ENCODE data around the gene MAN2B1.
"Not testable (repeated sequence)": the region's sequence is repeated elsewhere in the genome, so short reads cannot be mapped to it uniquely, and the experiment has no call there.

DNA sequence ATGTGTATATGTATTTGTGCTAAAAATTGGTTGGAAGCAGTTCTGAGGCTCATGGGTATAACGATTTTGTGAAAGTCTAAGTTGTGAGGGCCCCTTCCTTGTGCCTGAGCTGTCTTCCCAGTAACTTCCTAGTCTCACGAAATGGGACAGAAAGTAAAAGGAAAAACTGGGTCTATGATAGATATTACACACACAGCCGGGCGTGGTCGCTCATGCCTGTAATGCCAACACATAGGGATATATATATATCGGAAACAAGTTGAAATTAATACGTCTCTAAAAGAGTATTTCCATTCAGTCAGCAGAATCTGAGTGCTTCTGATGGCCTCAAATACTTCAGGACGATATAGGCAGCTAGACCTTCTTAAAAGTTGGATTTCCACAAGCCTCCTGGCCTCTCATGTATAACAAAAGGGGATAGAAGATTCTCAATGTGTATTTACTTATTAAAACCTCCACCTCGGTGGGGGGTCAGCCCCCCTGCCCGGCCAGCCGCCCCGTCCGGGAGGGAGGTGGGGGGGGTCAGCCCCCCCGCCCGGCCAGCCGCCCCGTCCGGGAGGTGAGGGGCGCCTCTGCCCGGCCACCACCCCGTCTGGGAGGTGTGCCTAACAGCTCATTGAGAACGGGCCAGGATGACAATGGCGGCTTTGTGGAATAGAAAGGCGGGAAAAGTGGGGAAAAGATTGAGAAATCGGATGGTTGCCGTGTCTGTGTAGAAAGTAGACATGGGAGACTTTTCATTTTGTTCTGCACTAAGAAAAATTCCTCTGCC lies 45.1 kb downstream of the MAN2B1 start:
- TF ChIP-seq, protein P1, sequence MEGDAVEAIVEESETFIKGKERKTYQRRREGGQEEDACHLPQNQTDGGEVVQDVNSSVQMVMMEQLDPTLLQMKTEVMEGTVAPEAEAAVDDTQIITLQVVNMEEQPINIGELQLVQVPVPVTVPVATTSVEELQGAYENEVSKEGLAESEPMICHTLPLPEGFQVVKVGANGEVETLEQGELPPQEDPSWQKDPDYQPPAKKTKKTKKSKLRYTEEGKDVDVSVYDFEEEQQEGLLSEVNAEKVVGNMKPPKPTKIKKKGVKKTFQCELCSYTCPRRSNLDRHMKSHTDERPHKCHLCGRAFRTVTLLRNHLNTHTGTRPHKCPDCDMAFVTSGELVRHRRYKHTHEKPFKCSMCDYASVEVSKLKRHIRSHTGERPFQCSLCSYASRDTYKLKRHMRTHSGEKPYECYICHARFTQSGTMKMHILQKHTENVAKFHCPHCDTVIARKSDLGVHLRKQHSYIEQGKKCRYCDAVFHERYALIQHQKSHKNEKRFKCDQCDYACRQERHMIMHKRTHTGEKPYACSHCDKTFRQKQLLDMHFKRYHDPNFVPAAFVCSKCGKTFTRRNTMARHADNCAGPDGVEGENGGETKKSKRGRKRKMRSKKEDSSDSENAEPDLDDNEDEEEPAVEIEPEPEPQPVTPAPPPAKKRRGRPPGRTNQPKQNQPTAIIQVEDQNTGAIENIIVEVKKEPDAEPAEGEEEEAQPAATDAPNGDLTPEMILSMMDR (conservative IDR thresholded peaks at IDR 0.05), result not testable (repeated sequence)
- not testable (repeated sequence) for TF ChIP-seq EZH2 (IDR thresholded peaks at IDR 0.05; ENCODE audit: low read depth)

All from PC-9 (cell line).